RWPE2 (cell line): ENCODE measurements around the gene QRFPR.

Source experiments
- ATAC-seq: fragments of 200-7000 bp; cut with Tn5 transposase; 3 replicates; pipeline ENCODE4 v1.9.1; 2021; ENCODE audit warnings: low read depth
- DNase-seq: peaks from one replicate; pipeline ENCODE4 v3.0.0-alpha.2; 2020; ENCODE audit warnings: low spot score
- H3K27ac ChIP-seq: fragments of 450-650 bp; 2 replicates; pipeline ENCODE4 v1.5.1; 2017; ENCODE audit warnings: mild to moderate bottlenecking; ENCODE audit not compliant: poor library complexity, severe bottlenecking
- H3K27me3 ChIP-seq: fragments of 250-450 bp; sonication (Bioruptor Pico); 2 replicates; pipeline ENCODE4 v1.5.1; 2021; ENCODE audit warnings: mild to moderate bottlenecking, moderate library complexity; ENCODE audit not compliant: insufficient read depth, poor library complexity, severe bottlenecking
- H3K36me3 ChIP-seq: fragments of 250-450 bp; sonication (Bioruptor Pico); 2 replicates; pipeline ENCODE4 v1.5.1; 2020; ENCODE audit warnings: low read depth, mild to moderate bottlenecking, moderate library complexity
- H3K4me1 ChIP-seq: fragments of 250-450 bp; sonication (Bioruptor Pico); 2 replicates; pipeline ENCODE4 v1.5.1; 2021; ENCODE audit warnings: mild to moderate bottlenecking, moderate library complexity; ENCODE audit not compliant: insufficient read depth, poor library complexity, severe bottlenecking
- H3K4me3 ChIP-seq: fragments of 250-450 bp; sonication (Bioruptor Pico); 2 replicates; pipeline ENCODE4 v1.5.1; 2021; ENCODE audit warnings: mild to moderate bottlenecking, moderate library complexity; ENCODE audit not compliant: severe bottlenecking
- H3K9me3 ChIP-seq: fragments of 250-450 bp; sonication (Bioruptor Pico); 2 replicates; pipeline ENCODE4 v1.5.1; 2021; ENCODE audit warnings: mild to moderate bottlenecking, moderate library complexity; ENCODE audit not compliant: severe bottlenecking
- TF ChIP-seq, protein P1 (sequence below): fragments of 450-650 bp; IDR thresholded peaks from one replicate; pipeline ENCODE4 v1.5.1; 2017; ENCODE audit warnings: mild to moderate bottlenecking, moderate library complexity; ENCODE audit not compliant: poor library complexity, severe bottlenecking

The QRFPR gene

DNA sequence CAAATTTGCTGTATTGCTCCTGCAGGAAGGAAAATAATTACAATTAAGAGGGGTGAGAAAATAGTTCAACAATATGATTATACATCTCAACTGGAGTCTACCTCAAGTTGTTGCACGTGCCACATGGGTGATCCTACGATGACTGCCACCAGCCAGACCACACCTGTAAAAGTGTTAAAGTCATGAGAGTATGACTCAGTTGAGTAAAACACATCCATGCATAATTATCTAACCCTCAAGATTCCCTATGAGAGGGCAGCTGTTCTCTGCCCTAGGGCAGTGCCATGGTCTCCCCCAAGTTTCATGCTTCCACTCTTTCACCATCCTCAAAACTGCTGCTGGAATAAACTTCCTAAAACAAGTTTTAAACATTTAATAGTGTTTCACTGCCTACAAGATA is 44.1 kb downstream of the QRFPR start:
- no peak for DNase-seq
- Histone ChIP-seq H3K4me3 (no peak overlapping the region), H3K36me3 (no peaks in the 10 kb centered on the region), H3K27ac (no peak overlapping the region), H3K4me1 (no peaks in the 10 kb centered on the region), H3K9me3 (no peaks in the 10 kb centered on the region), H3K27me3 (no peaks in the 10 kb centered on the region)
- no peak for ATAC-seq
- TF ChIP-seq, protein P1, sequence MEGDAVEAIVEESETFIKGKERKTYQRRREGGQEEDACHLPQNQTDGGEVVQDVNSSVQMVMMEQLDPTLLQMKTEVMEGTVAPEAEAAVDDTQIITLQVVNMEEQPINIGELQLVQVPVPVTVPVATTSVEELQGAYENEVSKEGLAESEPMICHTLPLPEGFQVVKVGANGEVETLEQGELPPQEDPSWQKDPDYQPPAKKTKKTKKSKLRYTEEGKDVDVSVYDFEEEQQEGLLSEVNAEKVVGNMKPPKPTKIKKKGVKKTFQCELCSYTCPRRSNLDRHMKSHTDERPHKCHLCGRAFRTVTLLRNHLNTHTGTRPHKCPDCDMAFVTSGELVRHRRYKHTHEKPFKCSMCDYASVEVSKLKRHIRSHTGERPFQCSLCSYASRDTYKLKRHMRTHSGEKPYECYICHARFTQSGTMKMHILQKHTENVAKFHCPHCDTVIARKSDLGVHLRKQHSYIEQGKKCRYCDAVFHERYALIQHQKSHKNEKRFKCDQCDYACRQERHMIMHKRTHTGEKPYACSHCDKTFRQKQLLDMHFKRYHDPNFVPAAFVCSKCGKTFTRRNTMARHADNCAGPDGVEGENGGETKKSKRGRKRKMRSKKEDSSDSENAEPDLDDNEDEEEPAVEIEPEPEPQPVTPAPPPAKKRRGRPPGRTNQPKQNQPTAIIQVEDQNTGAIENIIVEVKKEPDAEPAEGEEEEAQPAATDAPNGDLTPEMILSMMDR: no peak

DNA sequence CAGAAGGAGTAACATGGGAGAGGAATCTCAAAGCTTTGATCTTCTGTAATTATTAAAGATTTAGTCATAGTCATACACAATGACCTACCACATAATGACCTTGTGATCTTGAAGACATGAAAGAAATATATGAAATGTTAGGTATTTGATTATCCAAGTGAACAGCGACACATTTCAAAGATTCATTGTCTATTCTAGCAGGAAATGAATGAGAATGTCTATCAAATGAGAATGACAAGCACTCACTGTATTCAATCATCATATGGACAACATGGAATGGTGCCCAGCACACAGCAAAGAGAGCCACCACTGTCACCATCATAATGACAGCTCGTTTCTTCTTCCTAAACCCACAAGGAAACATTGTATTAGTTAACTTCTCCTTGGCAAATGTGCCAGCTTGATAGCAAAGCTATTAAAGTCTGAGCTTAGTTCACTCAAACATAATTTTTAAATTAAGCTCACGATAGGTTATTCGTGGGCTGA is 50.6 kb downstream of the QRFPR start:
- DNase-seq (no peak), ATAC-seq (no peak)
- H3K9me3 ChIP-seq: no peaks in the 10 kb centered on the region
- no peaks in the 10 kb centered on the region for H3K4me1 ChIP-seq
- H3K27ac ChIP-seq: no peak overlapping the region
- TF ChIP-seq, protein P1: no peak
- H3K27me3 ChIP-seq: no peaks in the 10 kb centered on the region
- H3K36me3 ChIP-seq: no peaks in the 10 kb centered on the region
- no peak overlapping the region for H3K4me3 ChIP-seq

DNA sequence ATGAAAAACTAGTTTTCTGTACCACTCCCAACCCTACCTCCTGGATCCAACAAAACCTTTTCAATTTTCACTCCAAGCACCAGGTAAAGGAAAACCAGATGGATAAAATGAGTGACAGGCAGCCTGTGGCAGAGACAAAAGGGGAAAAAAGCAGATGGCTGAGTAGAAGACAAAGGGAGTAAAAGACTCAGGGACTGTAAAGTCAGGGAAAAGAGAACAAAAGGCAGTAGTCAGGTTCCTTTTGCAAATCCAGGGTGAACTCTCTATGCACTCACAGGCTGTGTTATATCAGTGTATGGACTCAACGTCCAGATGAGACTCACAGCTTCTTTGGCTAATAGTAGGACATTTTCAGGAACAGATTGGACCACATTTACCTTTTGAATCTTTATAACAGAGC is 54.2 kb downstream of the QRFPR start:
- no peaks in the 10 kb centered on the region for H3K9me3 ChIP-seq
- TF ChIP-seq, protein P1: no peak
- no peak for ATAC-seq
- H3K27me3 ChIP-seq: no peaks in the 10 kb centered on the region
- H3K27ac ChIP-seq: no peak overlapping the region
- H3K36me3 ChIP-seq: no peaks in the 10 kb centered on the region
- H3K4me1 ChIP-seq: no peaks in the 10 kb centered on the region
- no peak for DNase-seq
- H3K4me3 ChIP-seq: no peak overlapping the region

DNA sequence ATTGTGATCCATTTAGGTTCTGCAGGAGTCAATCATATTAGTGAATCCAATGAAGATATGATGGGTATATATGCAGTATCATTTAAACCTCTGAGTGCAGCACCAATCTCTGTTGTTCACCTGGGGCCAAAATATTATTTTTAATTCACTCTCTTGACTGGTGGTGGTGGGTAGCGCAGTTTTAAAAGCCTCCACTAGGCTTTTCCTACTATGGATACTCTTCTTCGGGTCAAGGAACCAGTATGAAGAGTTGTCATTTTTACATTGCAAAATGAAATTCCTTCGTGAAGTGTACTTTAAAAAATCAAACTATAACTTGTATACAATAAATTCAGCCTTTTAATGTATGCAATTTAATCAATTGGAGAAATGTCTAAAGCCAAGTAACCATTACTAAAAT is 56.5 kb downstream of the QRFPR start:
- Histone ChIP-seq H3K27ac (no peak overlapping the region), H3K4me3 (no peak overlapping the region), H3K4me1 (no peaks in the 10 kb centered on the region), H3K9me3 (no peaks in the 10 kb centered on the region), H3K36me3 (no peaks in the 10 kb centered on the region), H3K27me3 (no peaks in the 10 kb centered on the region)
- TF ChIP-seq, protein P1: no peak
- DNase-seq: no peak
- ATAC-seq: no peak

DNA sequence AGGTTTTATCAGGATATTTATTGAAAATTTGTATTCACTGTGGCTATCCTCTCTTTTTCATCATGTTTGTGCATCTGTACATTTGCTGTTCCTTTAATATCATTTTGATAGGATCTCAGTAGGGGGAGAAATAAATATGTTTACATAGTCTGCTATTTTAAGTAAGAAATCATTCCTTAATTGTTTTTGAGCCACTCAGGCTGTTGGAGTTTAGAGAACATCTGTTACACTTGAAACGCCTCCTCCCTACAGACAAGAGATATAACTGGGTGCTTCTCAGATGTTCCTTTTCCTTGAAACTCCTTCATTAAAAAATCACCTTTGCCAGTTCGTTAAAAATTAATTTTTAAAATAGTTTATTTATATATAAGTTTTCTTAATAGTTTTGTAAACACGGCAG is 59.4 kb downstream of the QRFPR start:
- TF ChIP-seq, protein P1: no peak
- DNase-seq (no peak), ATAC-seq (no peak)
- no peak overlapping the region for H3K27ac ChIP-seq
- no peak overlapping the region for H3K4me3 ChIP-seq
- no peaks in the 10 kb centered on the region for H3K27me3 ChIP-seq
- no peaks in the 10 kb centered on the region for H3K4me1 ChIP-seq
- no peaks in the 10 kb centered on the region for H3K9me3 ChIP-seq
- H3K36me3 ChIP-seq: no peaks in the 10 kb centered on the region
